Measurements from ENCODE around the gene SLC8A3.

GRCh38 chr14:70000601-70001000 lies 188.2 kb downstream of the SLC8A3 start:
- no peak for TF ChIP-seq POLR2A (IDR thresholded peaks at IDR 0.05; ENCODE audit: low read depth)
- no peak for TF ChIP-seq CTCF (IDR thresholded peaks at IDR 0.05)
- no peak for TF ChIP-seq EP300 (IDR thresholded peaks at IDR 0.05)
- no peak for TF ChIP-seq POLR2AphosphoS5 (IDR thresholded peaks at IDR 0.05)
